GM23248 (cell line): ENCODE measurements around the gene RER1. TPM values are rescaled to one million over a fixed set of nuclear protein-coding genes. Genes with fewer than 3 reads are reported as not detected.

ENCODE experiments used
- DNase-seq: peaks from one replicate; pipeline ENCODE4 v3.0.0-alpha.2; 2015
- H2AFZ ChIP-seq: fragments of 200-600 bp; sonication (generic); 2 replicates; pipeline ENCODE4 v1.6.1; 2016; ENCODE audit warnings: antibody characterized with exemption
- H3F3A ChIP-seq: fragments of 200-600 bp; sonication (generic); 2 replicates; pipeline ENCODE4 v1.6.1; 2016; ENCODE audit warnings: mild to moderate bottlenecking, antibody characterized with exemption, mixed run types; ENCODE audit not compliant: insufficient read depth
- H3K27ac ChIP-seq: fragments of 200-600 bp; sonication (generic); 2 replicates; pipeline ENCODE4 v1.5.1; 2016; ENCODE audit warnings: mild to moderate bottlenecking
- H3K27me3 ChIP-seq: fragments of 200-600 bp; sonication (generic); replicated peaks from 2 replicates; pipeline ENCODE4 v1.6.1; 2016; ENCODE audit warnings: mild to moderate bottlenecking; ENCODE audit not compliant: insufficient read depth
- H3K36me3 ChIP-seq: fragments of 200-600 bp; sonication (generic); 2 replicates; pipeline ENCODE4 v1.6.1; 2016; ENCODE audit warnings: low read depth, mild to moderate bottlenecking
- H3K4me1 ChIP-seq: fragments of 200-600 bp; sonication (generic); 2 replicates; pipeline ENCODE4 v1.6.1; 2016; ENCODE audit warnings: mild to moderate bottlenecking; ENCODE audit not compliant: insufficient read depth
- H3K4me2 ChIP-seq: fragments of 200-600 bp; sonication (generic); one replicate; pipeline ENCODE4 v1.6.1; 2016; ENCODE audit warnings: mild to moderate bottlenecking; ENCODE audit not compliant: unreplicated experiment
- H3K4me3 ChIP-seq: fragments of 200-600 bp; sonication (generic); 2 replicates; pipeline ENCODE4 v1.5.1; 2016; ENCODE audit warnings: mild to moderate bottlenecking
- H3K79me2 ChIP-seq: fragments of 200-600 bp; sonication (generic); 2 replicates; pipeline ENCODE4 v1.6.1; 2016; ENCODE audit warnings: mild to moderate bottlenecking; ENCODE audit not compliant: insufficient read depth
- H3K9ac ChIP-seq: fragments of 200-600 bp; sonication (generic); 2 replicates; pipeline ENCODE4 v1.6.1; 2016; ENCODE audit warnings: mild to moderate bottlenecking
- H3K9me2 ChIP-seq: fragments of 200-600 bp; sonication (generic); 2 replicates; pipeline ENCODE4 v1.6.1; 2016; ENCODE audit warnings: mixed run types, mild to moderate bottlenecking, moderate library complexity; ENCODE audit not compliant: insufficient read depth
- H3K9me3 ChIP-seq: fragments of 200-600 bp; sonication (generic); one replicate; pipeline ENCODE4 v1.6.1; 2017; ENCODE audit warnings: low read depth
- H4K20me1 ChIP-seq: fragments of 200-600 bp; sonication (generic); 2 replicates; pipeline ENCODE4 v1.6.0; 2016; ENCODE audit not compliant: insufficient read depth
- EZH2 ChIP-seq: fragments of 200-600 bp; sonication (generic); IDR thresholded peaks from 2 replicates; pipeline ENCODE4 v1.6.1; 2018; ENCODE audit warnings: antibody characterized with exemption, mild to moderate bottlenecking; ENCODE audit not compliant: insufficient read depth, poor library complexity, severe bottlenecking
- EZH2phosphoT487 ChIP-seq: fragments of 200-600 bp; sonication (generic); IDR thresholded peaks from 2 replicates; pipeline ENCODE4 v1.6.1; 2018; ENCODE audit warnings: antibody characterized with exemption, moderate library complexity, mild to moderate bottlenecking, low read depth; ENCODE audit not compliant: insufficient read depth
- WGBS, 2 experiments: methylation state at CpG; one replicate each; pipeline ENCODE4 v1.1.6; 2015 to 2017; ENCODE audit warnings: low lambda C conversion rate in 2 of 2, low coverage in 1 of 2; ENCODE audit errors: missing lambda C conversion rate in 2 of 2; 5-methylcytosine and 5-hydroxymethylcytosine counted together
- in situ Hi-C: fragments of 300-500 bp; cut with MboI; formaldehyde crosslinking; loops from 2 replicates; pipeline ENCODE4 v1.15.0; 2020
- polyA plus RNA-seq: library from polyadenylated mRNA; unstranded; fragments of >200 nt; fragmentation: Nextera tagmentation; extraction: Ambion mirVana; gene quantifications from 2 replicates; pipeline ENCODE4 v1.2.1, GENCODE V29; 2016
- total RNA-seq: library from RNA; depleted of rRNA; stranded (reverse); fragments of >200 nt; shearing (Covaris generic); gene quantifications from 2 replicates; pipeline ENCODE4 v1.2.3, GENCODE V29; 2014

Gene RER1
- total and polyA plus RNA-seq, 2 experiments from 2014 or later: 135 to 331 TPM

DNA sequence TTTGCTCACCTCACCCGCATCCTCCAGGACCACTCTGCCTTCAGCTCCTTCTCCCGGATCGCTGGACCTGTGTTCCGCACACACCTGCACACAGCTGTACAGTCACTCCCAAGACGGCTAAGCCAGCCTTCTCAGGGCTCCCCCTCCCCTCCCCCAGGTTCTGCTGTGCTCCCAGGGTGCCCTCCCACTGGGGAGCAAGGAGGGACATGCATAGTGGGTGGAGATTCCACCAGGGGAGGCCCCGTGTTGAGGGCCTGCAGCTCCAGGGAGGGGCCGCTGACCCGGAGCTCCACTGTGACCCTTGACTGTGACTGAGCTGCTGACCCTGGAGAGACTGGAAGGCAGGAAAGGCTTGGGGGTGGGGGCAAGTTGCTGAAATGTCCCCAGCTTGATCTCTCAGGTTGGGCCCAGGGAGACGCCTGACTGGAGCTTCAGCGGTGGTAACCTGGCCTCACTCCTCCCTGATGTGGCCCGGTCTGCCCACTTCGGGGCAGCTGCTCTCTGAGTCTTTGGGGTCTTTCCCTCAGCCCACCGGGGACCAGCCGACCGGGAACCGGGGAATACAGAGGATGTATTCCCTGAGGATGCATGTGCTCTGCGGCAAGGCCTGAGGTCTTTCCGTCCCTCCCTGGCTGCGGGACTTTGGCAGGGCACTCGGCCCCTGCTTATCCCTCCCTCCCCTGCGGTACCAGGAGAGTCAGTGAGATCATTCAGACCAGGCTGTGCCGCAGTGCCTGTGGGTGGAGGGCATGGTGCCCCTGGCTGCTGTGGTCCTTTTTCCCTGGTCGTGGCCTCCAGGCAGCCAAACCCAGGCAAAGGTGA lies 55.8 kb downstream of the RER1 start:
- no peak overlapping the region for H3K27ac ChIP-seq
- H2AFZ ChIP-seq: no peak overlapping the region
- 68 to 72% methylated on average over 22 to 23 of the region's 23 CpGs for WGBS, 2 experiments
- H3K36me3 ChIP-seq: no peaks in the 10 kb centered on the region
- H3K9me3 ChIP-seq: no peaks in the 10 kb centered on the region
- H3K4me2 ChIP-seq: no peak overlapping the region
- in situ Hi-C loops: no loop called here
- no peaks in the 10 kb centered on the region for H3K79me2 ChIP-seq
- H3K27me3 ChIP-seq: peaks cover 18% of the 10 kb centered on the region
- DNase-seq: no peak
- no peak overlapping the region for H3K4me3 ChIP-seq
- peaks cover 11% of the 10 kb centered on the region for H3K4me1 ChIP-seq
- H3F3A ChIP-seq: no peaks in the 10 kb centered on the region
- no peak overlapping the region for H3K9ac ChIP-seq
- TF ChIP-seq EZH2phosphoT487 (no peak), EZH2 (no peak)
- no peaks in the 10 kb centered on the region for H4K20me1 ChIP-seq
- no peaks in the 10 kb centered on the region for H3K9me2 ChIP-seq

DNA sequence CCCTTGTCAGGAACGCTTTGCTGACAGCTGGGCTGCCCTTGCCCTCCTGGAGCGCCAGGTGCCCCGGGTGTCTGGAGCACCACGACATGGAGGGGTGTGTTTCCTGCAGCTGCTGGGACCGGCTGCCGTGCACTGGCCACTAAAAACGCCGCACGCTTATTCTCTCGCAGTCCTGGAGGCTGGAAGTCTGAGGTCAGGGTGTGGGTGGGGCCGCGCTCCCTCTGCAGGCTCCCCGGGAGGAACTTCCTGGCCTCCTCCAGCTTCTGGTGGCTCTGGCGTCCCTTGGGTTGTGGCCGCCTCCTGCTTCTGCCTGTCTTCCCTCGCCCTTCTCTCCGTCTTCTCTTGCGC lies 56.4 kb downstream of the RER1 start:
- Histone ChIP-seq H3K4me3 (no peak overlapping the region), H3K4me1 (peaks cover 16% of the 10 kb centered on the region), H3K27ac (no peak overlapping the region), H2AFZ (no peak overlapping the region), H3K79me2 (no peaks in the 10 kb centered on the region), H3K36me3 (no peaks in the 10 kb centered on the region), H3K4me2 (no peak overlapping the region), H3K9ac (no peak overlapping the region), H3F3A (no peaks in the 10 kb centered on the region), H3K27me3 (peaks cover 13% of the 10 kb centered on the region), H4K20me1 (no peaks in the 10 kb centered on the region), H3K9me2 (no peaks in the 10 kb centered on the region), H3K9me3 (no peaks in the 10 kb centered on the region)
- peak; percentile 38 for DNase-seq
- TF ChIP-seq EZH2phosphoT487 (no peak), EZH2 (no peak)
- in situ Hi-C loops: no loop called here
- WGBS, 2 experiments: 52 to 56% methylated on average over 14 to 18 of the region's 18 CpGs

DNA sequence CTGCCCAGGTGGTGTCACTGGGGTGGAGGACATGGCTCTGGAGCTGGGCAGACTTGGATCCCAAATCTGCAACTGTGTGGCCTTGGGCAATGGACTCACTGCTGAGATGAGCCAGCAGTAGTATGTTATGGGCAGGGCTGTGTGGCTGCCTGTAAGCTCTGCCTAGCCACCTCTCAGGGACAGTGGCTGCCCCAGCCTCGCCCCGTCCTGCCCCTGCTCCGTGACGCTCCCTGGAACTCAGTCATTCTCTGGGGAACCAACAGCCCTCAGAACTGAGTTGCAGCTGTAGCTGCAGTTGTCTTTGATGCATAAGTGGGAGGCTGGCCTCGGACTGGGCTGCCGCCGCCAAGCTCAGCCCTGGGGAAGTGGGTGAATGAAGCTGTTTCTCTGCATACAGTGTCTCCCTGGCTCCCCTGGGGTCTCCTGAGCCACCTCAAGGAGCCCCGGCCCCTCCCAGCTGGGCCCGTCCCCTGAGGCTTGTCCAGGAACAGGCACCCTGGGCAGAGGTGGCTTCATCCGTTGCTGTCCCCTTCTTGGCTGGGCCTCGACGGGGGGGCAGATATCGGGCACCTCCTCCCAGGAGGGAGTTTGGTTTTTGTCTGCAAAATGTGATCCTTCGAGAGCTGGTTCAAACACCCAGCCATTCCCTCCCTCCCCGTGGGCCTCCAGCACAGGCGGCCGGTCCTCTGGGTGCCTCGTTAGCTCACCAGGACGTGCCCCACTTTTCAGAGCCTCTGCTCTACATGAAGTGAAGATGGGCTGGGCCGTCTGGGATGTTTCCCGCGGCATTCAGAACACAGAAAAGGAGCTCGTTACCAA lies 58.2 kb downstream of the RER1 start:
- in situ Hi-C loops: no loop called here
- Histone ChIP-seq H3K4me3 (no peak overlapping the region), H3K36me3 (no peaks in the 10 kb centered on the region), H3K4me2 (no peak overlapping the region), H3F3A (no peaks in the 10 kb centered on the region), H3K9me3 (no peaks in the 10 kb centered on the region), H3K9ac (no peak overlapping the region), H3K4me1 (peaks cover 16% of the 10 kb centered on the region), H3K27ac (no peak overlapping the region), H2AFZ (no peak overlapping the region), H3K79me2 (no peaks in the 10 kb centered on the region), H4K20me1 (no peaks in the 10 kb centered on the region), H3K27me3 (peaks cover 3% of the 10 kb centered on the region), H3K9me2 (no peaks in the 10 kb centered on the region)
- TF ChIP-seq EZH2phosphoT487: no peak
- no peak for TF ChIP-seq EZH2
- DNase-seq: no peak
- WGBS, 2 experiments: 61 to 76% methylated on average over 13 to 23 of the region's 23 CpGs

DNA sequence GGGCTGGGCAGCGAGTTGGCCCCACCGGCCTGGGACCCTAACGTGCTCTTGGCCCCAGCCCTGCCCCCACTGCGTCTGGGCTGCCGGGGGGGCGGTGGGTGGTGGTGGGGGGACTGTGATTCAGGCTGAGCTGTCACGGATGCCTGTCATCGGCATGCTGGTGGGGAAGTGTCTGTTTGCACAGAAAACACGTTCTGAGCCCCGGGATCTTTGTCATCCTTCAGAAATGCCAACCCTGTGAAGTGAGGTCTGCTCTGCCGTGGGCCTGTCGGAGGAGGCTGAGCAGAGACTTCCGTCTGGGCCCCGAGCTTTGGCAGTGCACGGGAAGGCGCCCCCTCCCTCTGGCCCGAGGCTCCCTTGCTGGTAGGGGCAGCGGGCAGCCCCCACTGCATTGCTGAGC lies 60.1 kb downstream of the RER1 start:
- Histone ChIP-seq H3K9ac (peak overlapping the region; percentile 19; the same call in 1 of the 2 replicates), H3K4me3 (no peak overlapping the region), H2AFZ (no peak overlapping the region), H3K9me2 (no peaks in the 10 kb centered on the region), H3K4me1 (peaks cover 16% of the 10 kb centered on the region), H3K27me3 (no peaks in the 10 kb centered on the region), H3K36me3 (no peaks in the 10 kb centered on the region), H3K4me2 (peak overlapping the region; percentile 16), H3F3A (no peaks in the 10 kb centered on the region), H3K9me3 (no peaks in the 10 kb centered on the region), H3K79me2 (no peaks in the 10 kb centered on the region), H3K27ac (no peak overlapping the region), H4K20me1 (no peaks in the 10 kb centered on the region)
- WGBS, 2 experiments: 6 to 7% methylated on average over 10 to 18 of the region's 18 CpGs
- TF ChIP-seq EZH2 (no peak), EZH2phosphoT487 (no peak)
- peak; percentile 94 for DNase-seq
- in situ Hi-C loops: no loop called here
